Activated naive CD8-positive, alpha-beta T cell treated with anti-CD3 and anti-CD28 coated beads, Interleukin-2, amount 10 ng/mL, durations not matched to agents 7 days and 5 days (primary cell): ENCODE measurements around the gene PRR14. TPM values are rescaled to one million over a fixed set of nuclear protein-coding genes. Genes with fewer than 3 reads are reported as not detected.
A peak's percentile ranks its signal among the peaks of the same experiment; 100 is the strongest.

Source experiments
- ATAC-seq: fragments of 150-1000 bp; cut with Tn5 transposase; one replicate; pipeline ENCODE4 v1.10.0; 2021; ENCODE audit warnings: low read depth, moderate library complexity
- POLR2A ChIA-PET: fragments of 350-600 bp; sonication (Branson Sonifier 250); formaldehyde crosslinking; loops from one replicate; lab custom pipeline; 2021; ENCODE audit warnings: antibody characterized with exemption; lab: Charles Lee
- DNase-seq: peaks from one replicate; pipeline ENCODE4 v3.0.0; 2021
- H3K27ac Mint-ChIP-seq: one replicate; pipeline ENCODE4 v1.8.0; 2022; ENCODE audit warnings: mild to moderate bottlenecking, mixed read lengths
- H3K27me3 Mint-ChIP-seq: one replicate; pipeline ENCODE4 v1.8.0; 2022; ENCODE audit warnings: mild to moderate bottlenecking, moderate library complexity, mixed read lengths
- H3K36me3 Mint-ChIP-seq: one replicate; pipeline ENCODE4 v1.8.0; 2021; ENCODE audit warnings: mild to moderate bottlenecking, mixed read lengths
- H3K4me1 Mint-ChIP-seq: one replicate; pipeline ENCODE4 v1.8.0; 2021; ENCODE audit warnings: mixed read lengths
- H3K4me3 Mint-ChIP-seq: one replicate; pipeline ENCODE4 v1.8.0; 2022; ENCODE audit warnings: mild to moderate bottlenecking, moderate library complexity, mixed read lengths
- H3K9me3 Mint-ChIP-seq: one replicate; pipeline ENCODE4 v1.8.0; 2021; ENCODE audit warnings: mixed read lengths
- total RNA-seq, 2 experiments: library from RNA; stranded (reverse); gene quantifications; one replicate each; pipeline ENCODE4 v1.2.3, GENCODE V29; 2021

Gene PRR14
- total RNA-seq, 2 experiments from 2014 or later: 89.7 to 97.1 TPM

DNA sequence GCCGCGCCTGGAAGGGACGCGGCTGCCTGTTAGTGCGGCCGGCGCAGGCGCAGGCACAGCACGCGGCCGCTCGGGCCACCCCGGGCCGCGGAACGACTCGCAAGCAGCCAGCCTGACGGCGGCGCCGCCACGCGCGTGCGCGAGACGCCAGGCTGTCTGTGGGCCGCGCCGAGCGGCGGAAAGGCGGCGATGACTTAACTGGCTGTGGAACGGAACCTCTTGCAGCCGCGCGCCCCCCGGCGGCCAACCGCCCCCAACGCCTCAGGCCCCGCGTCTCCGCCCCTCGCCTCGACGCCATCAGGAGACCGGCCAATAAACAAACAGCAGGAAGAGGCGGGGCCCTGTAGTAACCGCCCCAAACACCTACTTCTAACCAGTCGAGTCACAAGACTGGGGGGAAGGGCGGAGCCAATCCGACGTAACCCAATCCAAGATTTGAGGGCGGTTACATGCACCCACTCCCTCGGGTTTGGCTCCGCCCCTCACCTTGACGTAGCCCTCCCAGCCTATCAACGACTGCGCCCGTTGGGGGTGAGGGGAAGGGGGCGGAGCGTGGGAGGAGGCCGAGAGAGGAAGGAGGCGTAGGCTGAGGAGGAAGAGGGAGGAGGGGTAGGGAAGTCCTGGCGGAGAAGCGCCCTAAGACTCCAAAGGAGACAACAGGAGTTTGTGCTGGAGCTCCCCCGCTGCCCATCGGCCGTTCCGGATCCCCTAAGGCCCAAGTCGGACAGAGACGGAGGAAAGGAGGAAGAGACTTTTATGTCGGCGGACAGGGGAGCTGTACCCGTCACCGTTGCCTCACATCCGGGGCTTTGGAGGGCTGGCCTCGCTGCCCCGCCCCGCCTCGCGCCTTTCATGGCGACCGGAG lies 7.3 kb downstream of the PRR14 start, which contains the start of gene FBRS:
FBRS (plus strand) TSS at position 566 of the 865 bp plus-strand sequence. CDS start 1,088 bp downstream, outside the sequence.
- POLR2A ChIA-PET: interaction anchor here (0.6 to 4.1 kb wide), 24 partner anchors 8 to 851 kb away, joined by 3 to 52 read pairs (median 5); partner anchors contain the start of genes CORO1A, DCTPP1, PHKG2 and PRR14
- H3K36me3 Mint-ChIP-seq: peaks cover 26% of the 10 kb centered on the region
- DNase-seq (peak; percentile 99), ATAC-seq (peak; percentile 69)
- peak within 1 kb of the TSS; percentile 93 for H3K4me3 Mint-ChIP-seq
- H3K27me3 Mint-ChIP-seq: no peaks in the 10 kb centered on the region
- peak within 1 kb of the TSS; percentile 100 for H3K27ac Mint-ChIP-seq
- no peaks in the 10 kb centered on the region for H3K9me3 Mint-ChIP-seq
- H3K4me1 Mint-ChIP-seq: peaks cover 30% of the 10 kb centered on the region

DNA sequence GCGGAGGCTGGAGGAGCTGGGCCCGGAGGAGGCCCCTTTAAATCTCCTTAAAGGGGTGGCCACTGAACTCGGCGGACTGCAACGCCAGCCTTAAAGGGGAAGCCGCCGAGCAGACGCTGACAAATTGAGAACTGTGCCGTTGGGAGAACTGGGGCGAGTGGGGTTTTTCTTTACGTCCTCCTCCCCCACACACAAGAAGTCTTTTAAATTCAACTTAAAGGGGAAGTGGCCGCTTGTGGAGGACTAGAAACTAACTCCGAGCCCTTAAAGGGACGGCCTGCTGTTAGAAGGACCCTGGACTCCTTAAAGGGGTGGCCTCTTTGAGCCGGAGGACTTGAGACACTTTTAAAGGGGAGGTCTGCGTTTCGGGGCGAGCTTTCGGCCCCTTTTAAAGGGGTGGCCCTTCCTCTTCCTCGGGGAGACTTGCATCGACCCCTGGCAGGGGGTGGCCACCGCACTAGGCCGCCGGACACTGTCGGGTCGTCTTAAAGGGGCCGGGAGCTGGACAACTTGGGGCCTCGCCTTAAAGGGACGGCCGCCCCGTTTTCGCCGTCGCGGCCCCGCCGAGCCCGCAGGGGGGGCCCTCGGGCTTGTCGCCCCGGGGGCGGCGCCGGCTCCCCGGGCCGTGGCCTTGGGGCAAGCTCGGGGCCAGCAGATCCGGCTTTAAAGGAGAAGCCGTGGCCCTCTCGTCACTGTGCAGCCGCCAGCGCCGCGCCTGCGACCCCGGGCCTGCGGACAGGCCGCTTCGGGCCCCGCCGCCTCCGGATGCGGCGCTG lies 8.2 kb downstream of the PRR14 start:
- peaks cover 33% of the 10 kb centered on the region for H3K36me3 Mint-ChIP-seq
- ATAC-seq: peak; percentile 62
- peaks cover 38% of the 10 kb centered on the region for H3K4me1 Mint-ChIP-seq
- H3K27me3 Mint-ChIP-seq: no peaks in the 10 kb centered on the region
- POLR2A ChIA-PET: interaction anchor here (0.6 to 4.1 kb wide), 29 partner anchors 9 to 956 kb away, joined by 3 to 52 read pairs (median 5); partner anchors contain the start of genes CORO1A, DCTPP1, PHKG2 and PRR14
- H3K27ac Mint-ChIP-seq: peak overlapping the region; percentile 100
- no peaks in the 10 kb centered on the region for H3K9me3 Mint-ChIP-seq
- peak; percentile 86 for DNase-seq
- peak overlapping the region; percentile 93 for H3K4me3 Mint-ChIP-seq

DNA sequence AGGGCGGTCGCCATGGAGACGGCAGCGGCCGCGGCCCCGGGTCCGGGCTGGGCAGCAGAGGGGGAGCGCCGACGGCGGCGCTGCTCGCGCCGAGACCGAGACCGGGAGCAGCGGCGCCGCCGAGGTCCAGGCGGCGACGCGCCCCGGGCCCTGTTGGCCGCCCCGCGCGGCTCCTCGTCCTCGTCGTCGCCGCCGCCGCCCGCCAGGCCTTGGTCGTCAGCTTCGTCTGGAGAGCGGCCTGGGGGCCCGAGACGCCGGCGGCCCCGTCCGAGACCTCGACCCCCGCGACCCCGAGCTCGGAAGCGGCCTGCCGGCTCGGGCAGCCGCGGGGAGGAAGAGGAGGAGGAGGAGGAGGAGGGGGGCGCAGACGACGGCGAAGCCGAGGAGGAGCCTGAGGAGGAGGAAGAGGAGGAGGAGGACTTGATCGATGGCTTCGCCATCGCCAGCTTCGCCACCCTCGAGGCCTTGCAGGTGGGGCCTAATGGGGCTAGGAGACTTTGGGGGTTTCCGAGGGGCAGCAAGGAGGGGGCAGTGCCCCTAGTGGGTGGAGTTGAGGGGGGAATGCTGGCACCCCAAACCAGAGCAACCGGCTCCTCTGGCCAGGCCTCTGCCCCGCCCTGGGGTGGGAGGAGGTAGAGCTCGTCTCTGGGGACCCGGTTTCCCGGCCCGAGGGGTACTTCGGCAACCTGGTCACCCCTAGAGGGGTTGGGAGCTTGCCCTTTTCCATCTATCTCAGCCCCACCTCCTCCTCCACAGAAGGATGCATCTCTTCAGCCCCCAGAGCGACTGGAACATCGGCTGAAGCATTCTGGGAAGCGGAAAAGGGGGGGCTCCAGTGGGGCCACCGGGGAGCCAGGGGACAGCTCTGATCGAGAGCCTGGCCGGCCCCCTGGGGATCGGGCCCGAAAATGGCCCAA lies 9.0 kb downstream of the PRR14 start:
- POLR2A ChIA-PET: interaction anchor here (0.6 to 4.1 kb wide), 24 partner anchors 8 to 853 kb away, joined by 3 to 52 read pairs (median 6); partner anchors contain the start of genes CORO1A, PHKG2, PRR14 and SEPTIN1
- peaks cover 32% of the 10 kb centered on the region for H3K36me3 Mint-ChIP-seq
- peaks cover 39% of the 10 kb centered on the region for H3K4me1 Mint-ChIP-seq
- peak overlapping the region; percentile 96 for H3K4me3 Mint-ChIP-seq
- no peak for ATAC-seq
- DNase-seq: peak; percentile 67
- peak overlapping the region; percentile 95 for H3K27ac Mint-ChIP-seq
- H3K27me3 Mint-ChIP-seq: no peaks in the 10 kb centered on the region
- no peaks in the 10 kb centered on the region for H3K9me3 Mint-ChIP-seq

DNA sequence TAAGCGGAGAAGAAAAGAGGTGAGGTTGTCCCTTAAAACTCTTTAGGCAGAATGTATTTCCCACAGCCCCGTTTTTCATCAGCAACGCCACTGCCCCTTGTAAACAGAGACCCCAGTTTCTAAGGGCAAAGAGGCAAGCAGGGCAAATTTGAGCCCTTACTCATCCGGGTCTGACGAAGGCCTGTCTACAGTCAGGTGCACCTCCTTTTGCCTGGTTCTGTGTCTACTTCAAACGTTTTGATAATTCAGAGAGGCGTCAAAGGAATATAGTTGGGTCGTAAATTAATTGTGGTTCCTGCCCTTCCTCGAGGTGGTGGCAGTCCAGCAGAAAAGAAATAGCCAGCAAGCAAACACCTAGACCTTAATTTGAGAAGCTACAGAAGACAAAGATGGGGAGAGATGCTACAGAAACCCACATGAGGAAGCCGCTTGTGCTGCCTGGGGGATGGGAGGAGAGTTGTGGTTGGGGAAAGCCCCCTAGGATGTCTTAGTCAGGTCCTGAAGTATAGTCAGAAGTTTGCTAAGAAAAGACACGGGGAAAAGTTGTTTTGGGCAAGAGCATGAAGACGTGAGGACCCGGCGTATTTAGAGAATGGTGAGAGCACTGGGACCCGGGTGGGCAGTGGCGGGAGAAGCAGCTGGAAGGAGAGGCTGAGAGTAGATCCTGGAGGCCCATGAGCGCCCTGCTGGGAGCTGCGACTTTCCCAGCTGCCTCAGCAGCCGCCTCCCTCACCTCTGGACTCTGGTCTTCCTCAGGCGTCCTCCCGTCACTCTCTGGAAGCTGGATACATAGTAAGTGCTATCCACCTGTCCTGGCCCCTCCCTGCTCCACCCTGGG lies 9.9 kb downstream of the PRR14 start:
- peak overlapping the region; percentile 95 for H3K27ac Mint-ChIP-seq
- no peaks in the 10 kb centered on the region for H3K9me3 Mint-ChIP-seq
- POLR2A ChIA-PET: interaction anchor here (0.6 to 4.1 kb wide), 15 partner anchors 8 to 279 kb away, joined by 3 to 52 read pairs (median 4); partner anchors contain the start of genes PHKG2, PRR14, SEPTIN1 and SRCAP
- peak; percentile 66 for DNase-seq
- H3K27me3 Mint-ChIP-seq: no peaks in the 10 kb centered on the region
- peaks cover 36% of the 10 kb centered on the region for H3K36me3 Mint-ChIP-seq
- no peak for ATAC-seq
- H3K4me1 Mint-ChIP-seq: peaks cover 41% of the 10 kb centered on the region
- peak overlapping the region; percentile 96 for H3K4me3 Mint-ChIP-seq

DNA sequence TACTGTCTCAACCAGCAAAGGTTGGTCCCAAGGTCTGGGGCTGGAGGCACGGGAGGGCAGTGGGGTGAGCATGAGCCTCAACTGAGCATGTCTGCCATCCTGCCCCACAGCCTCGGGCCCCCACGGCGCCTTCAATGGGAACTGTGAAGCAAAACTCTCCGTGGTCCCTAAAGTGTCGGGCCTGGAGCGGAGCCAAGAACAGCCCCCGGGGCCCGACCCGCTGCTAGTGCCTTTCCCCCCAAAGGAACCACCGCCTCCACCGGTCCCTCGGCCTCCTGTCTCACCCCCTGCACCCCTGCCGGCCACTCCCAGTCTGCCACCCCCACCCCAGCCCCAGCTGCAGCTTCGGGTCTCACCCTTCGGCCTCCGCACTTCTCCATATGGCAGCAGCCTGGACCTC lies 11.7 kb downstream of the PRR14 start:
- Mint-ChIP-seq H3K36me3 (peaks cover 35% of the 10 kb centered on the region), H3K4me3 (no peak overlapping the region), H3K27ac (peak overlapping the region; percentile 95), H3K4me1 (peaks cover 34% of the 10 kb centered on the region), H3K9me3 (no peaks in the 10 kb centered on the region), H3K27me3 (no peaks in the 10 kb centered on the region)
- POLR2A ChIA-PET: no interaction called here
- DNase-seq: no peak
- ATAC-seq: no peak

DNA sequence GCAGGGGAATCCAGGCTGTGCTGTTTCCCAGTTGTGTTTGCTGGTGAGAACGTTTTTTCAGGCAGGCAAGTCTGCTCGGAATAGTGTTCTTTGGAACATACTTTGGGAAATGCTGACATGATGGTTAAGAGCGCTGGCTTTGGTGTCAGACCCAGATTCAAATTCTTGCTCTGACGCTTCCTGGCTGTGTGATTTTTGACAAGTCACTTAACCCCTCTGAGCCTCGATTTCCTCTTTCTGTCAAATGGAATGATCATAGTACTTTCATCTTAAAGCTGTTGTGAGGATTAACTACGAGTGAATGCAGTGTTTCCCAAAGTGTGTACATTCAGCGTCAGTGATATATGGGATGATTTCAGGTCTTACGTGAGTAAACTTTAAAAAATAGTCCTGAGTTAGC lies 12.3 kb downstream of the PRR14 start:
- POLR2A ChIA-PET: no interaction called here
- H3K36me3 Mint-ChIP-seq: peaks cover 40% of the 10 kb centered on the region
- H3K4me3 Mint-ChIP-seq: peak overlapping the region; percentile 10
- H3K9me3 Mint-ChIP-seq: no peaks in the 10 kb centered on the region
- H3K27me3 Mint-ChIP-seq: no peaks in the 10 kb centered on the region
- no peak overlapping the region for H3K27ac Mint-ChIP-seq
- H3K4me1 Mint-ChIP-seq: peaks cover 32% of the 10 kb centered on the region
- DNase-seq: no peak
- no peak for ATAC-seq

DNA sequence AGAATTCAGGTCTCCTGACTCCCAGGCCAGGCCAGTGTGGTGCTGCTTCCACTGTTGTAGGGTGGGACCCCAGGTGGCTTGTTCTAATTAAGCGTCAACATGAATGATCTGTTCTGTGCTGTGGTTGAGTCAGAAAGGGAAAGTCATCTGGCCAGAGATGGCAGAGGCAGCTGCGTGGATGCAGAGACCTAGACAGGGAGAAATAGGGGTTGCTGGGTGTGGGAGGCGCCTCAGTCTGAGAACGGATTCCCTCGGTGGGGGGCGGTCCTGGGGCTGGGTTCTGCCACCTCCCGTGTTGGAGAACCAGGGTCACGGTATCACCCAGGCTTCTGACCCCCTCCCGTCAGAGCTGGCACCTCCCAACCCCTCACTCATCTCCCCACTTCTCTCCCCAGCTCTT lies 13.1 kb downstream of the PRR14 start:
- peak overlapping the region; percentile 16 for H3K4me3 Mint-ChIP-seq
- H3K27ac Mint-ChIP-seq: peak overlapping the region; percentile 56
- no peak for ATAC-seq
- H3K36me3 Mint-ChIP-seq: peaks cover 43% of the 10 kb centered on the region
- POLR2A ChIA-PET: no interaction called here
- no peaks in the 10 kb centered on the region for H3K27me3 Mint-ChIP-seq
- H3K4me1 Mint-ChIP-seq: peaks cover 30% of the 10 kb centered on the region
- H3K9me3 Mint-ChIP-seq: no peaks in the 10 kb centered on the region
- no peak for DNase-seq

DNA sequence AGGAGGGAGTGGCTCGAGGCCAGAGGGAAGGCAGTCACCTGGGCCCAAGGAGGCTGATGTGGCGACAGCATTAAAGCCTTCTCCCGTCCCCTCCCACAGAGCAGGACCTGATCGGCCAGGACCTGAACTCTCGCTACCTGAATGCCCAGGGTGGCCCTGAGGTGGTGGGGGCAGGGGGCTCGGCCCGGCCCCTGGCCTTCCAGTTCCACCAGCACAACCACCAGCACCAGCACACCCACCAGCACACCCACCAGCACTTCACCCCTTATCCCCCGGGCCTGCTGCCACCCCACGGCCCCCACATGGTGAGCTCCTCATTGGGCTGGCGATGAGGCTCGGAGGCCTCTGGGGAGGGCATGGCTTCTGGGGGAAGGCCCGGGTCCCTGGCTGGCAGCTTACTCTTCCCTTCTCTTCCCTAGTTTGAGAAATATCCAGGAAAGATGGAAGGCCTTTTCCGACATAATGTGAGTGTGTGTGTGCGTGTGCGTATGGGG lies 13.9 kb downstream of the PRR14 start:
- ATAC-seq: no peak
- H3K27ac Mint-ChIP-seq: no peak overlapping the region

DNA sequence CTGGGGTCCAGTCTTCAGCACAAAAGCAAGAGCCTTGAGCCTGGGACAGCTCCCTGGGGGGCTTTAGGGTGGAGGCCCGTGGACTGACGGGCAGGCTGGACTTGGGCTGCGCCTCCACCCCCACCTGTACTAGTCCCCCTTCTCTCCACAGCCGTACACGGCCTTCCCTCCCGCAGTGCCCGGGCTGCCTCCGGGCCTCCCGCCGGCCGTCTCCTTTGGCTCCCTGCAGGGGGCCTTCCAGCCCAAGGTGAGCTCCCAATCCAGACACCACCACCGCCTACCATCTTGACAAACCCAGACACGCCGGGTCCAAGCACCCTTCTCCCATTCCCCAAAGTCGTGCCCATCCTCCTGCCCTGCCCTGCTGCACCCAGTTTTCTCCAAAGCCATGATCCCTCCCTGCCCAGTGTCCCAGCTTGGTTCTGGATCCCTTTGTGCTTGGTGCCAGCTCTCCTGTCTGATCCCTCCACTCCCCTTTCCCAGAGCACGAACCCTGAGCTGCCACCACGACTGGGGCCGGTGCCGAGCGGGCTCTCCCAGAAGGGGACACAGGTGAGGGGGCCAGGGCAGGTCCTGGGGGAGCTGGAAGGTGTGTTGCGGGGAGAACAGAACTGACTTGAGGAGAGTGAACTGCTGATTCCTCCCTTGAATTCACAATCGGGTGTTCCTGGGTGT lies 14.5 kb downstream of the PRR14 start:
- H3K4me1 Mint-ChIP-seq: peaks cover 29% of the 10 kb centered on the region
- H3K27me3 Mint-ChIP-seq: no peaks in the 10 kb centered on the region
- no peak overlapping the region for H3K4me3 Mint-ChIP-seq
- DNase-seq (no peak), ATAC-seq (no peak)
- no peaks in the 10 kb centered on the region for H3K9me3 Mint-ChIP-seq
- no peak overlapping the region for H3K27ac Mint-ChIP-seq
- H3K36me3 Mint-ChIP-seq: peaks cover 43% of the 10 kb centered on the region
- POLR2A ChIA-PET: no interaction called here

More for the DNA sequence above, 13.9 kb downstream of the PRR14 start:
- peaks cover 29% of the 10 kb centered on the region for H3K4me1 Mint-ChIP-seq
- DNase-seq: no peak
- POLR2A ChIA-PET: no interaction called here
- H3K9me3 Mint-ChIP-seq: no peaks in the 10 kb centered on the region
- H3K36me3 Mint-ChIP-seq: peaks cover 43% of the 10 kb centered on the region
- H3K4me3 Mint-ChIP-seq: no peak overlapping the region
- no peaks in the 10 kb centered on the region for H3K27me3 Mint-ChIP-seq

DNA sequence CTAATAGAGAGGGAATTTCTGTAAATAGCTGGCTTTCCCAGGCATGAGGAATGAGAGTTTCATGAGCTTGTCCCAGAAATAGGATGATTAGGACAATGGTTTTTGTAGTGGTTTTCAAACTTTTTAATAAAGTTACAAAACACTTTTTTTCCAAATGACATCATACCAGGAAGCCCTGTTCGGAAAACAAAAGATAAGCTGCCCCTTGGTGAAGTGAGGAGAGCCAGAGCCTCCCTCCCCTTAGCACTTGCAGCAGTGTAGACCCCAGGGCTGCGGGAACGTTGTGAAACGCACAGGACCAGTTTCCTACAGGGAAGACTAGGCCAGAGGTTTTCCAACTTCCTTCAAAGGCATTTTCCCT lies 15.1 kb downstream of the PRR14 start:
- peaks cover 40% of the 10 kb centered on the region for H3K36me3 Mint-ChIP-seq

DNA sequence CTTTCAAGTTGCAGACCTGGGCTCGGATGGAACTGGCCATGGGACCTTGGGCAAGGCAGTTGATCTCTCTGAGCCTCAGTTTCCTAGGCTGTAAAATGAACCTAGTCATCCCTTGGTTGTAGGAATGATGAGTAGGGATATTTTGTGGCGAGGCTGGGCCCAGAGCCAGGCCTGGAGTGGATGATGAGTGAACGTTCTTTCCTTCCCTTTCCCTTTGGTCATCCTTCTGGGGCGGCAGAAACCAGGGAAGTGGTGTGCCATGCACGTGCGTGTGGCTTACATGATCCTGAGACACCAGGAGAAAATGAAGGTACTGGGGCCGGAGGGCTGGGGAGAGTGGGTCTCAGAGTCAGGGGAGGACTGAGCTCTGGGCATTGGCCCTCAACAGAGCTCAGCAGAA lies 15.9 kb downstream of the PRR14 start:
- DNase-seq (no peak), ATAC-seq (no peak)
- Mint-ChIP-seq H3K9me3 (no peaks in the 10 kb centered on the region), H3K36me3 (peaks cover 35% of the 10 kb centered on the region), H3K27ac (no peak overlapping the region), H3K4me1 (peaks cover 19% of the 10 kb centered on the region), H3K27me3 (no peaks in the 10 kb centered on the region), H3K4me3 (no peak overlapping the region)
- POLR2A ChIA-PET: no interaction called here

More for the DNA sequence above, 15.1 kb downstream of the PRR14 start:
- Mint-ChIP-seq H3K27ac (no peak overlapping the region), H3K9me3 (no peaks in the 10 kb centered on the region), H3K27me3 (no peaks in the 10 kb centered on the region), H3K4me1 (peaks cover 26% of the 10 kb centered on the region), H3K4me3 (no peak overlapping the region)
- DNase-seq: no peak
- no peak for ATAC-seq
- POLR2A ChIA-PET: no interaction called here
